ENCODE results near the gene GUCA1C.
A peak's percentile ranks its signal among the peaks of the same experiment; 100 is the strongest.

GUCA1C gene, protein sequence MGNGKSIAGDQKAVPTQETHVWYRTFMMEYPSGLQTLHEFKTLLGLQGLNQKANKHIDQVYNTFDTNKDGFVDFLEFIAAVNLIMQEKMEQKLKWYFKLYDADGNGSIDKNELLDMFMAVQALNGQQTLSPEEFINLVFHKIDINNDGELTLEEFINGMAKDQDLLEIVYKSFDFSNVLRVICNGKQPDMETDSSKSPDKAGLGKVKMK

DNA sequence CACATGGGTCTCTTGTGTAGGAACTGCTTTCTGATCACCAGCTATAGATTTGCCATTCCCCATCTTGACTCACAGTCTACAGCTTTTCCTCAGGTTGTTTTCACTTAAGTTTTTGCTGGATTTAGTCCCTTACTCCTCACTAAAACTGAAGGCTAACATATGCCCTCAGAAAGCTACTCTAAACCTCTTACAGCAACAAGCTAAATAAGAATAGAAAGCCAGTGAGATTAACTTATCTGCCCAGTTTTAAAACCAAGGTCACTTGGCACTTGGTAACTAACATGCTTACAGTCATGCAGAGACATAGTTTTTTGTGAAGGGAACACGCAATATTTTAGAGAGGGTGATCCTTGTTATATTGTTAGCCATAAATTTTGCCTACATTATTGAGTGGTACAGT is at the start of gene GUCA1C:
Gene GUCA1C (minus strand): TSS at position 180 of the 400 bp plus-strand sequence. CDS start 117 bp downstream, at position 63.
- no peak for DNase-seq

DNA sequence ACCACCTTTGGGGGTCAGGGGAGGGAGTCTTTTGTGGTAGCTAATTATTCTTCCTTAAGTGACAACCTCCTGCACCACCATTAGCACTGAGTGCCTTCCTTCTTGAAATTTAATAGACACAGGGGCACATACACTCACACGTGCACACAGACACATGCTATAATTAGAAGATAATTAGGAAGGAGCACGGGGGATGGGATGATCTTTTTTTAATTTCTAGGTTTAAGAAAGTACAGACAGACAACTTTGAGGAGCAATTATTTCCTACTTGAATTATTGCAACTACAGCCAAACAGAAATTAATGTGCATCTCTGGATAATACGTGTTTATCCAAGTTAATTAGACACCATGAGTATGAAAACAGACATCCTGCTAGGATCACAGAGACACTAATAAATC is 44.8 kb upstream of the GUCA1C start:
- no peak for DNase-seq

DNA sequence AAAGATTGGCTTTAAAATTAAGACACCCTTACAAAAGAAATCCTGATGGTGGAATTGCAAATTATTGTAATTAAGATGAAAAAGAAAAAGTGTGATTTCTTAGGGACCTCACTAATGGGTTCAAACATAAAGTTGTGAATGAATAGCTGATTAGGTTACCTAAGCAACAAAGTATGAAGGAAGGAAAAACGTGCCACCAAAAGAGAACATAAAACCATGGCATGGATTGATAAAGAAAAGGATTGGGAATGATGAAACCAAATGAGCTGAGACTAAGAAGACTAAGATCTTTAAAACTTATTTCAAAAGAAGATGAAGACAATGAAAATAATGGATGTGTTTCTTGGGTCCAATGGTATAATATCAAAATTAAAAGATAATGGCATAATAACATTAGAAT is 32.2 kb upstream of the GUCA1C start:
- no peak for DNase-seq

DNA sequence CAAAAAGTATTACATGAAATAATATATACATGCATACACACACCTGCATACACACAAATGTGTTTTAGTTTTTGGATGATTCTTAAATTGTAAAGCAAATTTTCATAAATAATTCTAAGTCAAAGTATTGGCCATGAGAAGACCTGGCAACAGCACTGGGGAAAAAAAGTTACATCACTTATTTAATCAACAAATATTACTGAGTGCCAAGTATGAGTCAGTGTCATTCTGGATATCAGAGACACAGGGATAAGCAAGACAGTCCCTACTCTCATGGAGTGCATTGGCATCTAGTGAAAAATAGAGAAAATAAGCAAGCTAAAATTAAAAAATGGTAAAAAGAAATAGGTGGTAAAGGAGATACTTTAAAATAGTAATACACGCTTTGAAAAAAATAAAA is 29.4 kb upstream of the GUCA1C start:
- no peak for DNase-seq

DNA sequence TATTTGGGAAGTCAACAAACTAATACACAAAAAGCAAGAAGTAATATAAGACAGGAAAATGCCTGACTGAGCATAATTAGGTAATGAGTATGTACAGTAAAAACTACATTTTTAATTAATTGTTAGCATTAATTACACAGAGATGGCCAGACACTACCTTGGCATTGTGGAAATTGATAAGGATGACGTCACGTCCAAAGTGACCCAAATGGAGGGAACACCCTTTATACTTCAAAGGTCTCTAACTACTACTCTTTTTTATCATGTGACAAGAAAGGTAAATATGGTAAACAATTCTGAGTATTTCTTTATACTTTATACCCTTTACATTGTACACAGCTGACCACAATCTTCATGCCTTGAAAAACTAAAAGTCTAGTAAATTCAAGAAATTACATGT is 22.4 kb upstream of the GUCA1C start:
- DNase-seq = no peak

DNA sequence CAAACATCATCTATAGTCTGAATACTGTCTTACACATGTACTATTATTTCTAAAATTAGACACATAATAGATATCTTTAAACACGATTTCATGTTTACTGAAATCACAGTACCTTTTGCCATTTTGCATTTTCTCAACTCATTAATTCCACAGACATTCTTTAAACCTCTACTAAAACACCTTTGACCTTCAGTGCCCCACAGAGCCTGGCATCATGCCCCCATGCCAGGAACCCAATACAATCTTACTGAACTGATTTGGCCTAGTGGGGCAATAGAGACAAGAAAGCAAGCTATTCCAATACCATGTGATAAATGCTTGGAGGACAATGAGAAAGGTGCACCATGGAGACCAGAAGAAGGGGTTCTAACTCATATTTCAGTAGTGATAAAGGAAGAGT is 19.3 kb upstream of the GUCA1C start:
- DNase-seq = no peak

DNA sequence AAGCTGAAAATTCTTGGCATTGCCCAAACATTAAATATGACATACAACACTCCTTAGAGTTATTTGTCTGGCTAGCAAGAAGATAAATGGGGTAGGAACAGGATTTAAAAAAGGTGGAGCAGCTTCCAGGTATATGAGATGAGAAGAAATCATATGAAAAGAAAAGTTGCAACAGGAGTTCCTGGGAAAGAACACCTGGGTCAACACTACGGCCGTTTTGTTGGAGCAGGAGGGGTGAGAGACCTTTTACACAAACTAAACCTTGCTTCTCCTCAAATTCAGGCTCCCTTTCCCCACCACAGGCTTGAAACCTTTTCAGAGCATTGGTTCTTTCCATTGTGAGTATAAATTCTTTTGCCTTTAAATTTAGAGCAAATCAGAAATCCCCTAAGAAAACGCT is 18.8 kb upstream of the GUCA1C start:
- DNase-seq = no peak

DNA sequence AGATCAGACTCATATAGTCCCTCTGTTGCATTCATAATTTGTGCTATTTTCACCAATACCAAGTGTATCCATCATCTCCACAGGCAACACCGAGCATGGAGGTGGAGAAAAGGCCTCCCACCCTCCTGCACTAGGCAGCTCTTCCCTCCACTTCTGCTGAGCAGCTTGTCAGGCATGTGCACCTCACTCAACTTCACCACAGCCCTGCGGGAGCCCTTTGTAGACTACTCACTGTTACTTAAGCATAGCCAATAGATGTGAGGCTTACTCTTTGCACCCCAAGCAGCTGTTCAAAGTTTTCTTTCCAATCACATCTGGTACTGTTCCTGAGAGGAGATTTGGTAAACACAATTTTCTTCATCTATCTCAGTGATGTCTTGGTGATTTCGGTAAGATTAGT is 16.9 kb upstream of the GUCA1C start:
- DNase-seq = no peak

DNA sequence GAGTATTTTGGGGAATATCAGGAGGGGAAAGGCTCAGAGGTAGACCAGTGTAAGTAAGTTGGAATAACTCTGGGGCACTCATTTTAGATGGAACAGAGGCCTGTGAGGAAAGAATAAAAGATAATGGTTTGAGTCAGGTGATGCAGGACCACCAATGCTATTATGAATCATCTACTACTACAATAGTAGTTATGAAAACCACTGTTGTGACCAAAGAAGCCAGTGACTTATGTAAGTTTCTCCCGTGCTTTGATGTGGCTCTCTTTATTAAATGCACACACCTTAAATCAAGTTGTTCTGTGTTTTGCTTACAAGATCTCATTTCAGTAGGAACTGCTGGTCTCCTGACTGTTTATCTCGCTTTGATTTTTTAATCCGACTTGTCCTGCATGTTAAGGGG is 13.1 kb upstream of the GUCA1C start:
- DNase-seq = no peak

DNA sequence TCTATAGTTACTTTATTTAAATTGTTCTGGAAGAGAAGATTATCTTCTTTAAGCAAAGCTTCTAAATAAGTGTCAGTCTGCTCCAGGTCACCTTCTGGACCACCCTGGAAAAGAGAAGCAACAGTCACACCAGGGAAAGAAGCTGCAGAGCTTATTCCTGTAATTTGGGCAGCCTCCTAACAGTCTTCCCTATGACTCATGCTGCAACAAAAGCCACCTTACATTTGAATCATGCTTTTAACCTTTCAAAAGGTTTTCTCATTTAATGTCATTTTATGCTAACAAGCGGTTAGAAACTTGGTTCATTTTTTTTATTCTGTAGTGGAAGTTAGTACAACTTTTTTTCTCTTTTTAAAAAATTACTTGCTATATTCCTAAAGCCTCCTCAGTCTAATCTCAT is 5.3 kb upstream of the GUCA1C start:
- DNase-seq = no peak

DNA sequence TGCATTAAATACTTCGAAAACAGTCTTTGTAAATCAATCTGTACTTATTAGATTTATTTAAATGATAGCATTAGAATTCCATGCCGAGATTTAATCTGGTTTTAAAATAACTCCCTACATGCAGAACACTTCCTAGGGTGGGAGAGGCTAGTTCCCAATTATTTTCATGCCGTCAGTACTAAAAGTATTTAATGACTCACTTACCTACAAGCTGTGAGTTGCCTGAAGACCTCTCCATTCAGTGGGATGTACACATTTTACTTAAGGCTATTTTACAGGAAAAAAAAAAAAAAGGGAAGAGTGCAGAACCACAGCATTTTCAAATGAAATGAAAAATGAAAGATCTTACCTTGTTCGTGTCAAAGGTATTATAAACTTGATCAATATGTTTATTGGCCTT is 469 bp downstream of the GUCA1C start:
- DNase-seq = no peak

DNA sequence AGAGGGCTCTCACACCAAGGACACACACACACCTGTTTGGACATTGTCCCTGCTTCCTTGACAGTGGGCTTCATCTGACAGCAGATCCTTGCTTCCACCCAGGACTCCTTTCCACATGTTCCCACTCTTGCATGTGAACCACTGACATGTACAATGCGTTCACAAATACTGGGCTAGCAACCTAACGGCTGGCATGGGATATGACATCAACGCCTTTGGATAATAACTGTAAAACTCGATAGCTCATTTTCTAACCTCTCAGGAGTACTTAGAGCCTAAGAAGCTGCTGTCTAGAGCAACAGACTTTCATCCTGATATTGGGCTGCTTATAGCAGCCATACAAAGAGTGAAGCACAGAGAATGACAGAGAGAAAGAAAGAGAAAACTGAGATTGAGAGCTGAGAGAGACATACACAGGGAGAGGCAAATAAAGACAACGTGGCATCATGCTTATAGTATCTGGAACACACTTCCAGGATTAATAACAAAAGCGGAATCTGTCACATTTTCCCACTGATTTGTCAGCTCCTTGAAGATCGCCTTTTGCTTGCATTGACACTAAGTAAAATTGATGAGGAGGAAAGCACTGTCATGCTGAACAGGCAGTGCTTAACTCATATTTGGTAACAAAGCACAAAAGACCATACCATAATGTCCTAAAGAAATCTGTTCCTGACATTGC is 1.7 kb downstream of the GUCA1C start:
- DNase-seq = no peak

DNA sequence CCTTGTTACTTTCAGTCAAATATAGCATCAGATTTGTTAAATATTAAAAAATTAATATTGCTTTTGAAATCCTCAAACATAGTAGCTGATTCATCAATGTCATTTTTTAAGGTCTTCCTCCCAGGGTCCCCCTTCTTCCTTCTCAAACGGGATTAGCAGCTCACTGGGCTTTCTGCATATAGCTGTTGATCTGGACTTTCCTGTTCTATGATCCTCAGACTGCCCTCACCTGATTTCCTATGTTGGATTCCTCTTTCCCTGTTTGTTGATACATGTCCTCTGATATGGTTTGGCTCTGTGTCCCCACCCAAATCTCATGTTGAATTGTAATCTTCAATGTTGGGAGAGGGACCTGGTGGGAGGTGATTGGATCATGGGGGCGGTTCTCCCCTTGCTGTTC is 5.8 kb downstream of the GUCA1C start:
- no peak for DNase-seq

DNA sequence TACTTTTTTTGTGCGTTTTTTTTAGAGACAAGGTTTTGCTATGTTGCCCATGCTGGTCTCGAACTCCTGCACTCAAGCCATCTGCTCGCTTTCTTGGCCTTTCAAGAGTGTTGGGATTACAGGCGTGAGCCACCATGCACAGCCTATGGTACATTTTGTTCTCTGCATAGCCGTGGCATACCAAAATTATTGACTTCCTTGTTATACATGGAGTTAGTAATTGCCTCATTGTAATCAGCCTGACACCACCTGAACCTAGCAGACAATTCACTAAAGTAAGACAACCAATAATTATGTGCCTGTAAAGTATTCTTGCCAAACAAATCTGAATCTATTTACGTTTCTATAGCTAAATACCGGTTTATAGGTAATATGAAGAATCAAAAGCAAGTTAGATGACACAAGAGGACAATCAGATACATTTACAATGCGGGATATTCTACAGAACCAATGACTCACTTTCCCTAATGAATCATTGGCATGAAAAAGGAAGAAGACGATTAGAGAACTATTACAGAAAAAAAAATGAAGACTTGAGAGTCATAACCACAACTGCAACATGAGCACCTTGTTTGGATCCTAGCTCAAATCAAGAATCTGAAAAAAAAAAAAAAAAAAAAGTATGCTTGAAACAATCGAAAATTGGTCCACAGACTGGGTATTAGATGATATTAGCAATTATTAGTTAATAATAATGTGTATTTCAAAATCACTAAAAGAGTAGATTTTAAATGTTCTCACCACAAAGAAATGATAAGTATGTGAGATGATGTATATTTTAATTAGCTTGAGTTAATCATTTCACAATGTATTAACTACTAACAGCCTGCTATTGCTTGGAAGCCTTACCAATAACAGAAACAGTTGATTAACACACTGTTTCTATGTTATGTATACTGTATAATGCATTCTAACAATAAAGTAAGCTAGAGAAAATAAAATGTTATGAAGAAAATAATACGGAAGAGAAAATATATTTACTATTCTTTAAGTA is 7.1 kb downstream of the GUCA1C start:
- DNase-seq = no peak

DNA sequence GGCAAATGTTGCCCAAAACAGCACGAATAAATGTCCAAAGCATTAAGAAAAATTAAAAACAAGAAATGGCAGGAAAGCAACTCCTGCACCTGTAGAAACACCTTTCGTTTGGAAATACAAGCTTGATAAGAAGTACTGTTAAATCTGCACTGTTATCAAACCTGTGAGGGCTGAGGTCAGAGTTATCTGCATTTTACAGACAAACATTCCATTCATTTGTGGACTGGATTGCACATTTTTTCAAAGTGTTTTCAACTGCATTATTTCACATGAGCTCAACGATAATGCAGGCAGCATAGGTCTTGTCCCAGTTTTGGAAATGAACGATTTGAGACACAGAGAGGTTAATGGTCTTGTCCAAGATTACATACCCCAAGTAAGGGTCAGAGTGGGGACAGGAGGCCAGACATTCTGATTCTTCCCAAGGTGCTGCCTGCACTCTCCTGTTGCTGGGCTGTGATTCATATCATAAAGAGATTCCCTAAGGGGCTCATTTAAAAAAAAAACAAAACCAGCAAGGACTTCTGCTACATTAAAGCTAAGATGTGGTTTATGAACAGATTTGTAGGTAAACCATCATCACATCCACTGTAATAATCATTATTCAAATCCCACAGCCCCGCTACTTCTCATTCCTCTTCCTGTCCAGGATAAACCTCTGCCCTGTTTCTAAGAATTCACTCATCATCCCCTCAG is 13.0 kb downstream of the GUCA1C start:
- DNase-seq = no peak

DNA sequence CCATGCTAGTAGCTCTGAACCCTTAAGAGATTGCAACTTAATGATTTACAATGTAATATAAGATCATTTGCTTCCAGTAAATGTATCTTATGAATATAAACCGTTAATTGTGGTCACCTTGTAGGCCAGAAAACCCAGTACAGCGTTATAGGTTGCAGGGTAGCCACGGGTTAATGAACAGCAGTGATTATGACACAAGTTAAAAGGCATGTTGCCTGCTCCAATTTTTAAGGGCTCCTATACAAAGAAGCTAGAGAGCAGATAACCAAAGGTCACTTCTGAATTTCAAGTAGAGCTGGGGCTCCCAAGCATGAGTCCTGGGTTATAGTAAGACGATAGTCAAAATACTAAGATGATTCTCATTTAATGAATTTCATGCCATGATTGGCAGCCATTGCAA is 13.5 kb downstream of the GUCA1C start:
- DNase-seq = no peak

DNA sequence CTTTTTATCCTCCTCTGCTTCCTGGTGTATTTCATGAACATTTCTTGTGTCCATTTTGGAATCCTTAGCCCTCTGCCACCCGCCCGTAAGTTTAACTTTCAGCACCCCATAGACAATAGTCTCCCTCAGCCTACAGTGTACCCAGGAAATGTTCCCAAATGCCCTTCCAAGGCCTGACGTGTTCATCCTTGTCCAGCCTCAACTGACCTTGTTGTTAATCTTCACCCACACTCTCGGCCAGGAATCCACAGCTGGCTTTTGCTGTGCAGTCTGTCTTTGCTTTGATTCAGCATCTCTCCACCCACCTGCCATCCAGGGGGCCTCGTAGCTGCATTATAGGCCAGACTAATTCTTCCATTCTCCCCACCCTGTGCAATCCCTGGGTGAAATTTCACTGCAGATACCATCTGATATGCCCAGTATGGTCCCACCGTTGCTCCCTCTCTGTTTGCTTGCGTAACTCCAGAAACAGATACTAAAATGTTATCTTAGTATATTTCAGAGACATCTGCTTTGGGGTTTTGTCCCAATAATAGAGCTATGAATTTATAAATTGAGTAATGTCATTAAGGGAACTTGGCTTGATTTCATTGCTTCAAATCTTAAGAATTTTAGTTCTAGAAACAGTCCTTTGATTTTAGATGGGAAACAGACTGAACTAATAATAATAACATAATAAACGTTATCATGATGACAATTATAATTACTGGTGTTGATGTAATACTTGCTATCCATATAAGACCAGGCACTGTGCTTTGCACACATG is 16.6 kb downstream of the GUCA1C start:
- DNase-seq = no peak

DNA sequence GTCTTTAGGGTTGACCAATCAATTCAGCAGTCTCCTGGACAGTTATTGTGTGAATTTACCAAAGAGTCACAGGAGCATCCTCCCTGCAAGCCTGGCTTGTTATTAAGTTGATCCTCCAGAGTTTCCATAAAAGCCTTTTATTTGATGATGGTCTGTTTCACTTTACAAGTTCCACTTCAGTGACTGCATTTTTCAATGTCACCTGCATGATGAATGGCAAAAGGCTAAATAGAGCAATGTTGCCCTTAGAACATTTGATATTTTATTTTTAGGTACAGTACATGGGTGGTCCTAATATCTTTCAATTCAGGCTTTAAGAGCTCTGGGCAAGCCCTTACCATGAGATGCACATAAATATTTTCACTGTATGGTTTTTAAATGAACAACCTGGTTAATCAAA is 22.6 kb downstream of the GUCA1C start:
- DNase-seq = no peak

DNA sequence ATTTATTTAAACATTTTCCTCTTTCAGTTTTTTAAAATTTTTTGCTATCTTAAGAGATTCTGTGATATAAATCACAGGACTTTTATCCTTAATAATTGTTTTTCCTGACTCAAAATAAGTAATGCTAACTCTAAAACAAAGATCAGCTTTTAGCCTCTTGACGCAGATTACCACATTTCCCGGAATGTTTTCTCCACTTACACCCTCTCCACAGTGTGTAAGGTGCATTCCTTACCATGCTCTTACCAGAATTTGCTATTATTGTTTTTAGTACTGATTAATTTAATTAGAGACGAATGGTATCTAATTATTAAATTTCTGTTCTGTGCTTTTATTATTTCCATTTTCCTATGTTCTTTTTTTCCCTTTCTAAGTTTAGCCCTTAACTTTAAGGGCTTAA is 34.8 kb downstream of the GUCA1C start:
- no peak for DNase-seq

DNA sequence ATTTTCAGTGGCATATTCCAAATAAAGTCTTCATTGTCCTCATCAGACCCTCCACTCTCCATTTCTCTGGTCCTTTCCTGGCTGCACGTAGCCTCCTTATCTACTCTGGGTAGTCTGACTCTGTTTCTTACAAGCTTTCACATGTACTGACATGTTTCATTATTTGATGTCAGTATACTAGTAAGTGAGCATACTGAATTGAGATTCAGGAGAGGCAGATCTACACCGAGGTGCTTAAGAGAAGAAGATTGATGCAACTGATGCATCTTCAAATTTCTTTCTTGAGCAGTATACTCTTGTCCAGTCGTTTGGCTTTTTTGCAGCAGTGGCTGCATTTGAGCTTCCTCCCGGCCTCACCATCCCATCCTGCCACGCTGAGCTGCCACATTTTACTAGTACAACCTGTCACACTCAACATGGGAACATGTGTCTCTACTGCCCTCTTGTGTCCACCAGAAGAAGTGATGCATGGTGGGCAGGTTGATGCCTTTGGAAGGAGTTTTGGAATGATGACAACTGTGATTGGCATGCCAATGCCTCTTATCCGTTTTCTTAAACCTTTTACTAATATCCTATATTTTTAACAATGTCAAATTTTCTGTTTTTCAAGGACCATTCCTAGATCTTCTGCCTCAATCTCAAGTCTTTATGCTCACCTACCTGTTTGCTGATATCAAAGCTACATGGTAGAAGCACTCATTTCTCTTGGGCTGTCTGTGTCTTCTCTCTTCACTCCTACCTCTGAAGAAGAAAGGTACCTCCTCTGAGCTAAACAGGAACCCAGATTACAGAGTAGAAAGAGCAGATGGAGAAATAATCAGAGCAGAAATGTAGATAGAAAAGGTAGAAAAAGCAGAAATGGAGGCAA is 38.7 kb downstream of the GUCA1C start:
- DNase-seq = peak; percentile 10

DNA sequence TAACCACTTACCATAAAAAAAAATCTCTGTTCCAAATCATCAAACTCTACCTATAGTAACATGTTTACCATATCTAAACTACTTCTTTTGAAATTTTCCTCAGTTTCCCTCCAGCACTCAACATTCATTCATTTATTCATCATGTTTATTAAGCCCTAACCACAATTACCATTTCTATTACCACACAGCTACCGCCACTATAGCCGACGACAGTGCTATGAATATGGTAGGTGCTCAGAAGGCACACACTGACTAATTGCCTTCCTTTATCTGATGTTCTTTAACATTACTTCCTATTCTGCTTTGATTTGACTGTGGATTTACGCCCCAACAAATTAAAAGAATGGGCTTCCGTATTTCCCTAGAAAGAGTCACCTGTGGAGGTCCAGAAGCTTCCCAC is 43.9 kb downstream of the GUCA1C start:
- DNase-seq = no peak
